Measurements from ENCODE around the gene NPPB. TPM values are rescaled to one million over a fixed set of nuclear protein-coding genes. Genes with fewer than 3 reads are reported as not detected.

The NPPB gene
- total RNA-seq, 1 experiment from 2014 or later: not detected

GRCh38 chr1:11882814-11883538 lies 24.2 kb upstream of the NPPB start:
- CTCF ChIA-PET: interaction anchor here (0.6 to 0.9 kb wide), 2 partner anchors 11 to 18 kb away, joined by 3 to 6 read pairs; no protein-coding TSS in a partner anchor
- TF ChIP-seq, protein P1, sequence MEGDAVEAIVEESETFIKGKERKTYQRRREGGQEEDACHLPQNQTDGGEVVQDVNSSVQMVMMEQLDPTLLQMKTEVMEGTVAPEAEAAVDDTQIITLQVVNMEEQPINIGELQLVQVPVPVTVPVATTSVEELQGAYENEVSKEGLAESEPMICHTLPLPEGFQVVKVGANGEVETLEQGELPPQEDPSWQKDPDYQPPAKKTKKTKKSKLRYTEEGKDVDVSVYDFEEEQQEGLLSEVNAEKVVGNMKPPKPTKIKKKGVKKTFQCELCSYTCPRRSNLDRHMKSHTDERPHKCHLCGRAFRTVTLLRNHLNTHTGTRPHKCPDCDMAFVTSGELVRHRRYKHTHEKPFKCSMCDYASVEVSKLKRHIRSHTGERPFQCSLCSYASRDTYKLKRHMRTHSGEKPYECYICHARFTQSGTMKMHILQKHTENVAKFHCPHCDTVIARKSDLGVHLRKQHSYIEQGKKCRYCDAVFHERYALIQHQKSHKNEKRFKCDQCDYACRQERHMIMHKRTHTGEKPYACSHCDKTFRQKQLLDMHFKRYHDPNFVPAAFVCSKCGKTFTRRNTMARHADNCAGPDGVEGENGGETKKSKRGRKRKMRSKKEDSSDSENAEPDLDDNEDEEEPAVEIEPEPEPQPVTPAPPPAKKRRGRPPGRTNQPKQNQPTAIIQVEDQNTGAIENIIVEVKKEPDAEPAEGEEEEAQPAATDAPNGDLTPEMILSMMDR (IDR thresholded peaks at IDR 0.05; ENCODE audit: unreplicated experiment): no peak
- no TSS peak for BruUV-seq (replicated peaks)
- Mint-ChIP-seq H3K4me1 (ENCODE audit: low read depth, unreplicated experiment) (no peaks in the 10 kb centered on the region), H3K4me3 (ENCODE audit: low read depth, unreplicated experiment) (no peak overlapping the region), H3K9me3 (ENCODE audit: low read depth, unreplicated experiment) (no peaks in the 10 kb centered on the region), H3K27me3 (ENCODE audit: unreplicated experiment) (peaks cover 33% of the 10 kb centered on the region), H3K27ac (ENCODE audit: unreplicated experiment) (no peak overlapping the region), H3K36me3 (ENCODE audit: insufficient read depth, unreplicated experiment) (no peaks in the 10 kb centered on the region)
- peak; percentile 45 for DNase-seq
- intact Hi-C loops (cut with micrococcal nuclease; ENCODE audit: unreplicated experiment): no loop called here

DNA sequence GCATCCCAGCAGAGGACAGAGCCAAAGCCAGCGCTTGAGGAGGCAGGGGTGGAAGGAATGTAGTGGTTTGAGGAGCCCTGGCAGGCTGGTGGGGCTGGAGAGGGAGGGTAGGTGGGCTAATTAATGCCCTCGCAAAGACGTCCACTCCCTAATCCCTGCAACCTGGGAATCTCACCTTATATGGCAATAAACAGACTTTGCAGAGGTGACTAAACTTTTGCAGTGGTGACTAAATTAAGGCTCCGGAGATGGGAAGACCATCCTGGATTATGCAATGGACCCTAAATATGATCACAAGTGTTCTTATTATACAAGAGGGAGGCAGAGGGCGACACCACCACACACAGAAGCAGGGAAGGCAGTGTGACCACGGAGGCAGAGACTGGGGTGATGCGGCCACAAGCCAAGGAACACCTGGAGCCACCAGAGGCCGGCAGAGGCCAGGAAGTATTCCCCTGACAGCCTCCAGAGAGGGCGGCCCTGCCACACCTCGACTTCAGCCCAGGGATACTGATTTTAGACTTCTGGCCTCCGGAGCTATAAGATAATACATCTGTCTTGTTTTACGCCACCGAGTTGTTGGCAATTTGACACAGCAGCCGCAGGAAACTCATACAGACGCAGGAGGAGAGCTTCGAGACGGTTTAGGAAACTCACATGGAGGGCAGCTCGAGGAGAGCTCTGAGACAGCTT lies 23.1 kb upstream of the NPPB start:
- TF ChIP-seq, protein P1 (IDR thresholded peaks at IDR 0.05; ENCODE audit: unreplicated experiment): no peak
- Mint-ChIP-seq H3K36me3 (ENCODE audit: insufficient read depth, unreplicated experiment) (no peaks in the 10 kb centered on the region), H3K9me3 (ENCODE audit: low read depth, unreplicated experiment) (no peaks in the 10 kb centered on the region), H3K4me3 (ENCODE audit: low read depth, unreplicated experiment) (no peak overlapping the region), H3K4me1 (ENCODE audit: low read depth, unreplicated experiment) (no peaks in the 10 kb centered on the region), H3K27me3 (ENCODE audit: unreplicated experiment) (peaks cover 42% of the 10 kb centered on the region), H3K27ac (ENCODE audit: unreplicated experiment) (no peak overlapping the region)
- intact Hi-C loops (cut with micrococcal nuclease; ENCODE audit: unreplicated experiment): no loop called here
- CTCF ChIA-PET: no interaction called here
- BruUV-seq (replicated peaks): no TSS peak
- no peak for DNase-seq

DNA sequence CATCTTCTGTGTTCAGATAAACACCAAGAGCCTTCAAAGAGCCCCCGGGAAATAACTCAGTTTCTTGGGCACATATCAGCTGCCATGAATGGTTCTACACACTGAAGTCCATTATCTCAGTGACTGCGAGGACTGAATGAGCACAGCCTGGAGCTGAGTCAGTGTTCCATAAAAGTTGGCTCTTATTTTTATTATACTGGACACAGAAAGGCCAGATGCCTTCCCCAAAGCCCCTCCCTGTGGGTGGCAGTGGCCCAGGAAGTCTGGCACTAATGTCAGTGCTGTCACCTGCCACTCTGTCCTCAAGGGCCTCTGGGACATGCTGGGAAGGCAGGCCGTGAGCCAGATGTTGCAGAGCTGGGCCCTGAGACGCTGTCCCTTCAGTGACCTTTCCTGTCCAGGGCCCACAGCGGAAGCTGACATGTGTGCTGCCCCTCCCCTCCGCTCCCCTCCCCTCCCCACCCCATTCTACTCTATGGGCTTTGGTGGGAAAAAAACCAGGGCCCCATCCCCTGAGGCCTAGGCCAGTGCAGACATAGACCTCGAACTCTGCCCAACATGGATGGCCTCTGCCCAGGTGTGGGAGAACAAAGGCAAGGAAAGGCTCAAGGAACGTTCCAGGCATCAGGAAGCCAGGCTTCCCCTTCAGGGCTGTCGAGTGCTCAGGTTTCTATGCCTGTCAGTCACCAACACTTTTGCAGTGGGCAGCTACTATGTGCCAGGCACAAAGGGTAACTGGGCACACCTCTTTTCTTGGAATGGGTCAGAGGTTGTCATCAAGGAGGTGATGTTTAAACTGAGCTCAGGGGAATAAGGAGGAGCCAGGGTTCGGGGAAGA lies 22.4 kb upstream of the NPPB start:
- Mint-ChIP-seq H3K4me1 (ENCODE audit: low read depth, unreplicated experiment) (no peaks in the 10 kb centered on the region), H3K9me3 (ENCODE audit: low read depth, unreplicated experiment) (no peaks in the 10 kb centered on the region), H3K4me3 (ENCODE audit: low read depth, unreplicated experiment) (no peak overlapping the region), H3K27me3 (ENCODE audit: unreplicated experiment) (peaks cover 49% of the 10 kb centered on the region), H3K27ac (ENCODE audit: unreplicated experiment) (no peak overlapping the region), H3K36me3 (ENCODE audit: insufficient read depth, unreplicated experiment) (no peaks in the 10 kb centered on the region)
- CTCF ChIA-PET: no interaction called here
- intact Hi-C loops (cut with micrococcal nuclease; ENCODE audit: unreplicated experiment): no loop called here
- no peak for DNase-seq
- no TSS peak for BruUV-seq (replicated peaks)
- TF ChIP-seq, protein P1 (IDR thresholded peaks at IDR 0.05; ENCODE audit: unreplicated experiment): no peak

DNA sequence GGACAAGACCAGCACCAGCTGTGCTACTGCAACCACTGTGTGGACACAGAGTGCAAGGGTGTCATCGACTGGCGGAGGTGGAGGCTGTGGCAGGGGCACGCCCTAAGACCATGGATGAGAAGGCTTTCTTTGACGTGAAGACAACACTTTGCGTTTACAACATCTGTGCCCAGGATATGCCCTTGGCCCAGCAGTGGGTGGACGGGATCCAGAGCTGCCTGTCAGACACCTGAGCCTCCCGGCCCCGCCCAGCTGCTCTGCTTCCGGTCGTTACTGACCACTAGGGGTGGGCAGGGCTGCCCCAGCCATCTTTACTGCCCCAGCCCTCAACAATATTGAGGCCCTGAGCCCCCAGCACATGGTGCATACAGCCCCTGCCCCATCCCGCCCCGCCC lies 21.4 kb upstream of the NPPB start:
- no peaks in the 10 kb centered on the region for H3K36me3 Mint-ChIP-seq (ENCODE audit: insufficient read depth, unreplicated experiment)
- no peak overlapping the region for H3K27ac Mint-ChIP-seq (ENCODE audit: unreplicated experiment)
- CTCF ChIA-PET: no interaction called here
- no peaks in the 10 kb centered on the region for H3K9me3 Mint-ChIP-seq (ENCODE audit: low read depth, unreplicated experiment)
- no TSS peak for BruUV-seq (replicated peaks)
- H3K4me1 Mint-ChIP-seq (ENCODE audit: low read depth, unreplicated experiment): no peaks in the 10 kb centered on the region
- DNase-seq: no peak
- no peak overlapping the region for H3K4me3 Mint-ChIP-seq (ENCODE audit: low read depth, unreplicated experiment)
- peaks cover 59% of the 10 kb centered on the region for H3K27me3 Mint-ChIP-seq (ENCODE audit: unreplicated experiment)
- TF ChIP-seq, protein P1 (IDR thresholded peaks at IDR 0.05; ENCODE audit: unreplicated experiment): no peak
- intact Hi-C loops (cut with micrococcal nuclease; ENCODE audit: unreplicated experiment): no loop called here

Data from Calu3 (cell line).